Measurements from ENCODE around the gene BRI3BP.

DNA sequence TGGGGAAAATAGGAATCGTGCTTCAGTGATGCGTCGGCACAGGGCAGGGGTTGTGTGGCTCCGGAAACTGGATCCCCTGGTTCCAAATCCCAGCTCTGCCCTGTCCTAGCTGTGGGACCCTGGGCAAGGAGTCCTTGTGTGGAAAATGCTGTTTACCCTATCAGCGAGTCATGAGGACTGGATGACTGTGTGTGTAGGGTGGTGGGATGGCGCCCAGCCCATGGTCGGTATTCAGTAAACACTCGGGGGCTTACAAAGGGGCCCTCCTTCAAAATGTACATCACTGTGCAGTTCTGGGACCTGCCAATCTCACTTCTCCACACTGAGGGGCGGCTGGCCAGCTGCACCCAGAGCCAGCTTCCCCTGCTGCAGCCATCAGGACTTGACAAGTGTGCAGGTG lies 24.4 kb downstream of the BRI3BP start:
- TF ChIP-seq, protein P1, sequence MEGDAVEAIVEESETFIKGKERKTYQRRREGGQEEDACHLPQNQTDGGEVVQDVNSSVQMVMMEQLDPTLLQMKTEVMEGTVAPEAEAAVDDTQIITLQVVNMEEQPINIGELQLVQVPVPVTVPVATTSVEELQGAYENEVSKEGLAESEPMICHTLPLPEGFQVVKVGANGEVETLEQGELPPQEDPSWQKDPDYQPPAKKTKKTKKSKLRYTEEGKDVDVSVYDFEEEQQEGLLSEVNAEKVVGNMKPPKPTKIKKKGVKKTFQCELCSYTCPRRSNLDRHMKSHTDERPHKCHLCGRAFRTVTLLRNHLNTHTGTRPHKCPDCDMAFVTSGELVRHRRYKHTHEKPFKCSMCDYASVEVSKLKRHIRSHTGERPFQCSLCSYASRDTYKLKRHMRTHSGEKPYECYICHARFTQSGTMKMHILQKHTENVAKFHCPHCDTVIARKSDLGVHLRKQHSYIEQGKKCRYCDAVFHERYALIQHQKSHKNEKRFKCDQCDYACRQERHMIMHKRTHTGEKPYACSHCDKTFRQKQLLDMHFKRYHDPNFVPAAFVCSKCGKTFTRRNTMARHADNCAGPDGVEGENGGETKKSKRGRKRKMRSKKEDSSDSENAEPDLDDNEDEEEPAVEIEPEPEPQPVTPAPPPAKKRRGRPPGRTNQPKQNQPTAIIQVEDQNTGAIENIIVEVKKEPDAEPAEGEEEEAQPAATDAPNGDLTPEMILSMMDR (IDR thresholded peaks at IDR 0.05) = no peak
- no peak for TF ChIP-seq POLR2AphosphoS5 (IDR thresholded peaks at IDR 0.05)
- TF ChIP-seq POLR2A (IDR thresholded peaks at IDR 0.05) = no peak

All from sigmoid colon (tissue), 4 donors.